HepG2 (cell line): ENCODE data around the gene TEX14. TPM values are rescaled to one million over a fixed set of nuclear protein-coding genes. Genes with fewer than 3 reads are reported as not detected.

Source experiments
- ATAC-seq: fragments of 200-7000 bp; cut with Tn5 transposase; 3 replicates; pipeline ENCODE4 v1.9.1; 2020; ENCODE audit warnings: mild to moderate bottlenecking, moderate library complexity
- BruUV-seq: library from RNA; stranded (reverse); fragments of 400-500 nt; replicated peaks from 2 replicates; lab custom pipeline; 2021; lab: Mats Ljungman, UMichigan
- CTCF ChIA-PET: fragments of 300-600 bp; formaldehyde crosslinking; extraction: SDS; loops from one replicate; lab custom pipeline; 2021; ENCODE audit warnings: low total read pairs, inconsistent platforms, low intra/inter-chr PET ratio; lab: Yijun Ruan, JAX
- POLR2A ChIA-PET: fragments of 350-600 bp; sonication (Branson Sonifier 250); formaldehyde crosslinking; loops from one replicate; lab custom pipeline; 2020; ENCODE audit warnings: antibody characterized with exemption, inconsistent platforms; lab: Yijun Ruan, JAX
- DNase-seq: peaks from one replicate; pipeline ENCODE4 v3.0.0-alpha.2; 2015; ENCODE audit warnings: low spot score
- FAIRE-seq: peaks from 3 replicates; lab custom pipeline; 2011; peaks lifted over from hg19 to GRCh38; lab: Jason Lieb, UNC
- H2AFZ ChIP-seq: one replicate; pipeline ENCODE4 v1.6.1; 2011; ENCODE audit warnings: low read length, inconsistent platforms
- H3K27ac ChIP-seq: fragments of 300-600 bp; 3 replicates; pipeline ENCODE4 v1.8.0; 2011; ENCODE audit warnings: mixed run types, mild to moderate bottlenecking, mixed read lengths, low read length, inconsistent platforms; ENCODE audit not compliant: insufficient read depth; ENCODE audit errors: extremely low read length
- H3K27me3 ChIP-seq, 2 experiments: fragments of 200-600 bp in 1 of 2; 2 replicates in 1 of 2; 3 replicates in 1 of 2; pipeline versions ENCODE4 v1.6.0 to v1.8.0; 2011; ENCODE audit warnings: low read length in 2 of 2, mild to moderate bottlenecking in 2 of 2, moderate library complexity in 2 of 2, inconsistent platforms in 1 of 2; ENCODE audit not compliant: insufficient read depth in 2 of 2, control insufficient read depth in 1 of 2
- H3K36me3 ChIP-seq, 2 experiments: fragments of 200-600 bp in 1 of 2; replicated peaks in 1 of 2; 2 replicates in 1 of 2; 3 replicates in 1 of 2; pipeline versions ENCODE4 v1.5.1 to v1.8.0; 2011; ENCODE audit warnings: low read length in 2 of 2, inconsistent platforms in 1 of 2; ENCODE audit not compliant: insufficient read depth in 2 of 2, control insufficient read depth in 1 of 2
- H3K4me1 ChIP-seq: 2 replicates; pipeline ENCODE4 v1.5.1; 2012; ENCODE audit warnings: low read length, inconsistent platforms; ENCODE audit not compliant: insufficient read depth
- H3K4me2 ChIP-seq: 2 replicates; pipeline ENCODE4 v1.6.0; 2011; ENCODE audit warnings: low read depth, low read length, inconsistent platforms
- H3K4me3 ChIP-seq, 3 experiments: fragments of 200-600 bp in 1 of 3; sonication (generic), shearing (Covaris generic) in 1 of 3; replicated peaks in 1 of 3; 2 replicates each; pipeline ENCODE4 v1.5.1; 2011 to 2016; ENCODE audit warnings: low read length in 3 of 3, inconsistent platforms in 2 of 3, low read depth in 2 of 3, mild to moderate bottlenecking in 2 of 3, control low read depth in 1 of 3, mixed read lengths in 1 of 3; ENCODE audit not compliant: insufficient read depth in 1 of 3
- H3K79me2 ChIP-seq: one replicate; pipeline ENCODE4 v1.6.1; 2011; ENCODE audit warnings: low read length, inconsistent platforms; ENCODE audit not compliant: insufficient read depth
- H3K9ac ChIP-seq: 2 replicates; pipeline ENCODE4 v1.6.0; 2011; ENCODE audit warnings: mild to moderate bottlenecking, low read depth, low read length, inconsistent platforms; ENCODE audit not compliant: insufficient read depth
- H3K9me3 ChIP-seq: 2 replicates; pipeline ENCODE4 v1.5.1; 2012; ENCODE audit warnings: mild to moderate bottlenecking, low read length
- H4K20me1 ChIP-seq: 2 replicates; pipeline ENCODE4 v1.6.0; 2011; ENCODE audit warnings: inconsistent platforms, mild to moderate bottlenecking, low read length, moderate library complexity; ENCODE audit not compliant: insufficient read depth
- HNRNPH1 ChIP-seq: fragments of 200-400 bp; formaldehyde crosslinking; optimal IDR thresholded peaks from 2 replicates; pipeline ENCODE3; 2017; ENCODE audit warnings: mild to moderate bottlenecking, low read depth, low read length
- JUNB ChIP-seq: sonication (generic); formaldehyde crosslinking; IDR thresholded peaks from 2 replicates; pipeline ENCODE4 v1.8.0; 2022; ENCODE audit warnings: missing genetic modification reagents, mild to moderate bottlenecking, borderline replicate concordance
- PHF21A ChIP-seq: sonication (generic); formaldehyde crosslinking; IDR thresholded peaks from 2 replicates; pipeline ENCODE4 v1.5.0; 2020; ENCODE audit warnings: mild to moderate bottlenecking, missing genetic modification reagents
- PITX1 ChIP-seq: sonication (generic); formaldehyde crosslinking; IDR thresholded peaks from 2 replicates; pipeline ENCODE4 v1.5.1; 2020; ENCODE audit warnings: mild to moderate bottlenecking, missing genetic modification reagents
- ZFP41 ChIP-seq: sonication (generic); formaldehyde crosslinking; IDR thresholded peaks from 2 replicates; pipeline ENCODE4 v1.4.0; 2020; ENCODE audit warnings: mild to moderate bottlenecking, missing genetic modification reagents, borderline replicate concordance
- ZNF121 ChIP-seq: sonication (generic); formaldehyde crosslinking; IDR thresholded peaks from 2 replicates; pipeline ENCODE4 v1.5.0; 2020; ENCODE audit warnings: mild to moderate bottlenecking, missing genetic modification reagents
- ZNF383 ChIP-seq: sonication (generic); formaldehyde crosslinking; IDR thresholded peaks from 2 replicates; pipeline ENCODE4 v1.4.0; 2020; ENCODE audit warnings: missing genetic modification reagents, mild to moderate bottlenecking, borderline replicate concordance
- ZNF451 ChIP-seq: sonication (generic); formaldehyde crosslinking; IDR thresholded peaks from 2 replicates; pipeline ENCODE4 v1.5.0; 2020; ENCODE audit warnings: mild to moderate bottlenecking, missing genetic modification reagents
- ZNF569 ChIP-seq: sonication (generic); formaldehyde crosslinking; IDR thresholded peaks from 2 replicates; pipeline ENCODE4 v1.5.0; 2020; ENCODE audit warnings: mild to moderate bottlenecking, missing genetic modification reagents, moderate library complexity, borderline replicate concordance
- ZNF597 ChIP-seq: sonication (generic); formaldehyde crosslinking; IDR thresholded peaks from 2 replicates; pipeline ENCODE4 v1.5.0; 2020; ENCODE audit warnings: missing genetic modification reagents
- WGBS: methylation state at CpG from one replicate; pipeline ENCODE4 v1.1.6; 2017; ENCODE audit warnings: low lambda C conversion rate; 5-methylcytosine and 5-hydroxymethylcytosine counted together
- in situ Hi-C: cut with HindIII; loops from 2 replicates; pipeline ENCODE4 v1.10.0; 2017; ENCODE audit warnings: low pct_unique_long_range_greater_than_20kb; ENCODE audit not compliant: extremely low pct_ligation_motif_present
- intact Hi-C: fragments of 100-400 bp; cut with micrococcal nuclease; formaldehyde crosslinking; loops from one replicate; pipeline ENCODE4 v1.10.0; 2022; ENCODE audit not compliant: unreplicated experiment
- polyA plus RNA-seq, 8 experiments: library from polyadenylated mRNA; depleted of rRNA in 3 of 8; stranded (reverse) in 7 of 8; unstranded in 1 of 8; fragments of >200 nt; fragmentation: Illumina TruSeq in 4 of 8; extraction: Trizol in 4 of 8; gene quantifications; 2 replicates each; pipeline versions ENCODE4 v1.2.1 to v1.2.3, GENCODE V29; 2011 to 2016; ENCODE audit warnings: low read depth in 4 of 8, missing spikeins in 1 of 8, mixed read lengths in 1 of 8; ENCODE audit not compliant: insufficient read depth in 1 of 8
- total RNA-seq, 5 experiments: library from RNA; depleted of rRNA; stranded (reverse); fragments of >200 nt; fragmentation: Illumina TruSeq; extraction: Trizol; gene quantifications; 2 replicates each; pipeline ENCODE4 v1.2.3, GENCODE V29; 2016; ENCODE audit warnings: low read depth in 1 of 5

Gene TEX14
- total and polyA plus RNA-seq, 2 of the 13 experiments (the other 11 are each of a cell fraction or from before 2014, with no cell fraction given): 0.04 to 0.07 TPM

- no peaks in the 10 kb centered on the region for H3K4me1 ChIP-seq
- no peaks in the 10 kb centered on the region for H3K9me3 ChIP-seq
- H3K4me3 ChIP-seq: no peak overlapping the region
- no peak overlapping the region for H2AFZ ChIP-seq
- no peaks in the 10 kb centered on the region for H4K20me1 ChIP-seq
- H3K36me3 ChIP-seq: no peaks in the 10 kb centered on the region
- POLR2A ChIA-PET: interaction anchor here (1.1 to 2.1 kb wide), 3 partner anchors 11 to 16 kb away, joined by 3 to 13 read pairs (median 3); no protein-coding TSS in a partner anchor
- CTCF ChIA-PET: no interaction called here
- 2% methylated on average over 2 of the region's 2 CpGs for WGBS
- no peak overlapping the region for H3K4me2 ChIP-seq
- no peak for DNase-seq
- H3K27me3 ChIP-seq: no peaks in the 10 kb centered on the region; a peak in 1 of 5 replicates
- no peak overlapping the region for H3K27ac ChIP-seq
- BruUV-seq: no TSS peak
- in situ Hi-C loops (no loop called here), intact Hi-C loops (no loop called here)
- no peak overlapping the region for H3K9ac ChIP-seq
- no peaks in the 10 kb centered on the region for H3K79me2 ChIP-seq
- no peak for ATAC-seq
- no peak for FAIRE-seq
- TF ChIP-seq PHF21A (no peak), JUNB (CRISPR knock-in tag) (no peak), PITX1 (CRISPR knock-in tag) (no peak), ZNF383 (CRISPR knock-in tag) (no peak), ZNF451 (CRISPR knock-in tag) (no peak), ZNF121 (CRISPR knock-in tag) (no peak), ZNF597 (no peak), ZNF569 (no peak)
Measured at GRCh38 chr17:58643147-58643546, 48.7 kb downstream of the TEX14 start.

- no peak for FAIRE-seq
- Histone ChIP-seq H3K9me3 (no peaks in the 10 kb centered on the region), H3K4me3 (no peak overlapping the region), H3K36me3 (no peaks in the 10 kb centered on the region), H4K20me1 (no peaks in the 10 kb centered on the region), H3K4me1 (peaks cover 2% of the 10 kb centered on the region), H3K27ac (no peak overlapping the region), H3K9ac (no peak overlapping the region), H3K27me3 (no peaks in the 10 kb centered on the region; a peak in 1 of 5 replicates), H2AFZ (no peak overlapping the region), H3K79me2 (no peaks in the 10 kb centered on the region), H3K4me2 (no peak overlapping the region)
- WGBS: 60% methylated on average over 1 of the region's 1 CpG
- no peak for TF ChIP-seq ZFP41 (CRISPR knock-in tag)
- no peak for TF ChIP-seq HNRNPH1
- in situ Hi-C loops (no loop called here), intact Hi-C loops (no loop called here)
- ChIA-PET POLR2A (interaction anchor here (2.5 kb wide), 1 partner anchor 10 kb away, joined by 21 read pairs; no protein-coding TSS in a partner anchor), CTCF (no interaction called here)
- DNase-seq: no peak
- no TSS peak for BruUV-seq
- no peak for ATAC-seq
Measured at GRCh38 chr17:58641887-58642311, 49.9 kb downstream of the TEX14 start.
